Measurements from ENCODE around the gene C12orf75.
"Not testable (repeated sequence)": the region's sequence is repeated elsewhere in the genome, so short reads cannot be mapped to it uniquely, and the experiment has no call there.

Gene C12orf75

GRCh38 chr12:105310476-105311085 lies 19.9 kb upstream of the C12orf75 start:
- DNase-seq (ENCODE audit: low read depth) = not testable (repeated sequence)

GRCh38 chr12:105311936-105312335 lies 18.6 kb upstream of the C12orf75 start:
- DNase-seq (ENCODE audit: low read depth) = not testable (repeated sequence)

- not testable (repeated sequence) for DNase-seq (ENCODE audit: low read depth)
These were observed 16.7 kb upstream of the C12orf75 start for GRCh38 chr12:105313755-105314154.

GRCh38 chr12:105315130-105315529 lies 15.4 kb upstream of the C12orf75 start:
- no peak for DNase-seq (ENCODE audit: low read depth)

- DNase-seq (ENCODE audit: low read depth) = no peak
These were observed 14.8 kb upstream of the C12orf75 start for GRCh38 chr12:105315726-105316125.

GRCh38 chr12:105316931-105317852 lies 13.3 kb upstream of the C12orf75 start:
- DNase-seq (ENCODE audit: low read depth) = no peak

GRCh38 chr12:105317942-105318621 lies 12.4 kb upstream of the C12orf75 start:
- DNase-seq (ENCODE audit: low read depth) = no peak

GRCh38 chr12:105318651-105319483 lies 11.6 kb upstream of the C12orf75 start:
- DNase-seq (ENCODE audit: low read depth) = no peak

GRCh38 chr12:105319691-105320209 lies 10.7 kb upstream of the C12orf75 start:
- DNase-seq (ENCODE audit: low read depth) = no peak

- no peak for DNase-seq (ENCODE audit: low read depth)
These were observed 9.4 kb upstream of the C12orf75 start for GRCh38 chr12:105321125-105321524.

GRCh38 chr12:105322070-105322469 lies 8.4 kb upstream of the C12orf75 start:
- no peak for DNase-seq (ENCODE audit: low read depth)

- DNase-seq (ENCODE audit: low read depth) = no peak
These were observed 5.8 kb upstream of the C12orf75 start for GRCh38 chr12:105324704-105325103.

GRCh38 chr12:105325117-105325516 lies 5.4 kb upstream of the C12orf75 start:
- no peak for DNase-seq (ENCODE audit: low read depth)

- DNase-seq (ENCODE audit: low read depth) = no peak
These were observed 587 bp upstream of the C12orf75 start for GRCh38 chr12:105329926-105330282.

- peak; percentile 7 for DNase-seq (ENCODE audit: low read depth)
These were observed 677 bp downstream of the C12orf75 start for GRCh38 chr12:105330931-105331804.

- DNase-seq (ENCODE audit: low read depth) = peak; percentile 10
These were observed 1.3 kb downstream of the C12orf75 start for GRCh38 chr12:105331805-105332251.

- DNase-seq (ENCODE audit: low read depth) = not testable (repeated sequence)
These were observed 1.8 kb downstream of the C12orf75 start for GRCh38 chr12:105332286-105332685.

GRCh38 chr12:105332925-105333324 lies 2.4 kb downstream of the C12orf75 start:
- DNase-seq (ENCODE audit: low read depth) = no peak

GRCh38 chr12:105334001-105334400 lies 3.5 kb downstream of the C12orf75 start:
- DNase-seq (ENCODE audit: low read depth) = no peak

GRCh38 chr12:105334582-105334981 lies 4.1 kb downstream of the C12orf75 start:
- no peak for DNase-seq (ENCODE audit: low read depth)

- DNase-seq (ENCODE audit: low read depth) = no peak
These were observed 5.4 kb downstream of the C12orf75 start for GRCh38 chr12:105335856-105336255.
